BLaER1 (cell line): ENCODE results near the gene WTIP.

Source experiments
- H3K27ac ChIP-seq: shearing (Covaris generic); formaldehyde crosslinking; 2 replicates; pipeline ENCODE4 v1.8.1; 2022
- H3K27me3 ChIP-seq: shearing (Covaris generic); formaldehyde crosslinking; 2 replicates; pipeline ENCODE4 v1.8.1; 2022
- H3K36me3 ChIP-seq: shearing (Covaris generic); formaldehyde crosslinking; 2 replicates; pipeline ENCODE4 v1.8.1; 2022
- H3K4me1 ChIP-seq: shearing (Covaris generic); formaldehyde crosslinking; 2 replicates; pipeline ENCODE4 v1.8.1; 2022
- H3K4me2 ChIP-seq: shearing (Covaris generic); formaldehyde crosslinking; 2 replicates; pipeline ENCODE4 v1.8.1; 2022
- H3K4me3 ChIP-seq: shearing (Covaris generic); formaldehyde crosslinking; 2 replicates; pipeline ENCODE4 v1.8.1; 2022
- H3K9ac ChIP-seq: shearing (Covaris generic); formaldehyde crosslinking; 2 replicates; pipeline ENCODE4 v1.8.1; 2022
- H3K9me3 ChIP-seq: shearing (Covaris generic); formaldehyde crosslinking; 2 replicates; pipeline ENCODE4 v1.8.1; 2022
- H4K20me1 ChIP-seq: shearing (Covaris generic); formaldehyde crosslinking; 2 replicates; pipeline ENCODE4 v1.8.1; 2022
- Cebpa-rat ChIP-seq: shearing (Covaris generic); IDR thresholded peaks from 2 replicates; pipeline ENCODE4 v1.8.1; 2022

WTIP gene

DNA sequence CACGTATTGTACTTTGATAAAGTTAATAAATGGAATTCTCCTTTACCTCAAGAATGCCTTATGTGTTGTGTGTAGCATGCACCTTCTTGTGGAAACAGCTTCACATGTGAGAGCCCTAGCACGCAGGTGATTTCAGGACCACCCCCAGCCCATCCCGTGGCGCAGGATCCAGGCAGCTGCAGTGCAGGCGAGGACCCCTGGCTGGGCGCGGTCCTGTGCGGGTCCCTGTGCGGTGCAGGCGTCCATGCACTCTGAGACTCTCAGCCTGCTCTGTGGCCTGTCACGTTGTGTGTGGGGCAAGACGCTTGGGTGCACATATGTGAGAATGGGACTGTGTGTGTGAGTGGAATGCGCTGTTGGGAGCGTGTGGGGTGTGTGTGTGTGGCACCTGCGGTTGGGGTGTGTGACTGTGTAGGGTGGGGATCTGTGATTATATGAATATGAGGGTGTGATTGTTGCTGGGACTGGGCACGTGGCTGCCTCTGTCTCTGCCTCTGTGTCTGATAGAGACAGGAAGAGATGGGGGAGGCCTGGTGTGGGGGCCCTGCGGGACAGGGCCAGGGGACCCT is 30.8 kb downstream of the WTIP start:
- H3K9me3 ChIP-seq: peaks cover 16% of the 10 kb centered on the region
- no peak overlapping the region for H3K4me3 ChIP-seq
- no peaks in the 10 kb centered on the region for H3K36me3 ChIP-seq
- no peaks in the 10 kb centered on the region for H3K27me3 ChIP-seq
- H3K4me1 ChIP-seq: no peaks in the 10 kb centered on the region
- no peaks in the 10 kb centered on the region for H4K20me1 ChIP-seq
- H3K4me2 ChIP-seq: no peak overlapping the region
- no peak overlapping the region for H3K27ac ChIP-seq
- H3K9ac ChIP-seq: no peak overlapping the region
- no peak for TF ChIP-seq Cebpa-rat

DNA sequence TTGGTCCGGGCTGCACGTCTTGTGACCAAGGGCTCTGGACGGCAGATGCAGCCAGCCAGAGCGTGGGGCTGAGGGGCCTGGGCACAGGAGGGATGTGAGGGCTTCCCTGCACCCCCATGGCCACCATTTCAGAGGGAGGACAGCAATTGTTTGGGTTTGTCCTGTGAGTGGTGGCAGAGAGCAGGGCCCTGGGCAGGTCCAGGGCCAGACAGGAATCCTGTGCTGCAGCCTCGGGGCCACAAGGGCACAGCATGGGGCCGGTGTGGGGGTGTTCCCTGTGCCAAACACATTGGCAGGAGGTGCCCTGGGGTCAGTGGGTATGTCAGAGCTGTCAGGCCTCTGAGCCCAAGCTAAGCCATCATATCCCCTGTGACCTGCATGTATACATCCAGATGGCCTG is 32.2 kb downstream of the WTIP start:
- Histone ChIP-seq H3K36me3 (no peaks in the 10 kb centered on the region), H3K27me3 (no peaks in the 10 kb centered on the region), H3K9ac (no peak overlapping the region), H3K27ac (no peak overlapping the region), H4K20me1 (no peaks in the 10 kb centered on the region), H3K9me3 (peaks cover 16% of the 10 kb centered on the region), H3K4me1 (no peaks in the 10 kb centered on the region), H3K4me2 (no peak overlapping the region), H3K4me3 (no peak overlapping the region)
- TF ChIP-seq Cebpa-rat: no peak

DNA sequence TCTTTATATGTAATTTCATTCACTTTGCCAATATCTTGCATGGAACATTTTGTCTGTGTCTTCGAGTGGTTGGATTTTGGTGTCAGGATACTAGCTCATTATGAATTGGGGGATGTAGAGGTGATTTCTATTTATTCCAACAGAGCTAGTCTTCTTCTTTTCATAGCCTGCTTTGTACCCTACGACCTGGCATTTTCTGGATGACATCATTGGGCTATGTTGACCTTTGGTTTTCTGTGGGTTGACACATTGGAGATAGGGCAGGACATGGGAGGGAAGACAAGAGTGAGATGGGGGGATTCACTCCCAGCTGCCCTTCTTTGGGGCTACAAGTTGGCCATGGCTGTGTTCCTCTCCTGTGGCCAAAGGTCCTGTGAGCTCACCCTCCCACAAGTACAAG is 38.0 kb downstream of the WTIP start:
- Histone ChIP-seq H3K4me3 (no peak overlapping the region), H3K27ac (no peak overlapping the region), H3K9ac (no peak overlapping the region), H3K4me1 (no peaks in the 10 kb centered on the region), H4K20me1 (no peaks in the 10 kb centered on the region), H3K27me3 (no peaks in the 10 kb centered on the region), H3K9me3 (no peaks in the 10 kb centered on the region), H3K36me3 (no peaks in the 10 kb centered on the region), H3K4me2 (no peak overlapping the region)
- TF ChIP-seq Cebpa-rat: no peak

DNA sequence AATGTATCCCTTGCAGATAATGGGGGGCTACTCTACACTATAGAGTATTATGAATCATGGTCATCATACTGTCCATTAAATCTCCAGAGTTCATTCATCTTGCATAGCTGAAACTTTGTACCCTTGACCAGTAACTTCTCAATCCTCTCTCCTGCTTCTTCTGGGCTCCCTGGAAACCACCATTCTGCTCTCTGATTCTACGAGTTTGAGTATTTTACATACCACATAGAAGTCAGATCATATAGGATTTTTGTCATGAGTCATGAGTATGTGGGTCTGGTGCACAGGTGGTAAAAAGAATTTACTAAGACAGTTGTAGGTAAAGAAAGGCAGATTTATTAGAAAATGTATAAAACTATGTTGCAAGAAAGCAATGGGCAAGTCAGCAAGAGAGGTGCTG is 41.9 kb downstream of the WTIP start:
- Histone ChIP-seq H3K27ac (no peak overlapping the region), H3K9ac (no peak overlapping the region), H3K9me3 (no peaks in the 10 kb centered on the region), H3K4me3 (no peak overlapping the region), H3K27me3 (no peaks in the 10 kb centered on the region), H3K36me3 (no peaks in the 10 kb centered on the region), H3K4me2 (no peak overlapping the region), H3K4me1 (no peaks in the 10 kb centered on the region), H4K20me1 (no peaks in the 10 kb centered on the region)
- TF ChIP-seq Cebpa-rat: no peak

DNA sequence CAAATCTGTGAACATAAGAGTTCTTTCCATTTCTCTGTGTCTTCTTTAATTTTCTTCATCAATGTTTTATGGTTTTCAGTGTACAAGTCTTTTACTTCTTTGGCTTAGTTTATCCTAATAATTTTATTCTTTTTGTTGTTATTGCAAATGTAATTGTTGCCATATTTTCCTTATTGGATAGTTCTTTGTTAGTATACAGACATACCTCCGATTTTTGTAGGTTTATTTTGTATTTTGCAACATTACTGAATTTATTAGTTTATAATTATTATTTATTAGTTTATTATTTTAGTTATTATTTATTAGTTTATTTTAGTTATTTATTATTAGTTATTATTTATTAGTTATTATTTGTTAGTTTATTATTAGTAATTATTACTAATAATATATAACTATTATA is 43.4 kb downstream of the WTIP start:
- H3K4me1 ChIP-seq: no peaks in the 10 kb centered on the region
- no peak for TF ChIP-seq Cebpa-rat
- no peak overlapping the region for H3K9ac ChIP-seq
- H3K36me3 ChIP-seq: no peaks in the 10 kb centered on the region
- no peaks in the 10 kb centered on the region for H3K9me3 ChIP-seq
- no peaks in the 10 kb centered on the region for H4K20me1 ChIP-seq
- H3K4me2 ChIP-seq: no peak overlapping the region
- no peak overlapping the region for H3K4me3 ChIP-seq
- no peak overlapping the region for H3K27ac ChIP-seq
- H3K27me3 ChIP-seq: no peaks in the 10 kb centered on the region

DNA sequence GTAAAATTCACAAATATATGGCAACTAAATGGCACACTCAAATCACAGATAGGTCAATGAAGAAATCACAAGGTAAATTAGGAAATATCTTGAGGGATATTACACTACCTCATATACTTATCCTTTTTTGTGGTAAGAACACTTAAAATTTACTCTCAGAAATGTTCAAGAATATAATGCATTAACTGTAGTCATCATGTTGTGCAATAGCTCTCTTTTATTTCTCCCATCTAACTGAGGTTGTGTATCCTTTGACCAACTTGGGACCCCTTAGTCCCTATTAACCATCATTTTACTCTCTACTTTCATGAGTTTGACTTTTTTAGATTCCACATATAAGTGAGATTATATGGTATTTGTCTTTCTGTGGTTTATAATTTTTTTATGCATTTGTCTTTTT is 52.6 kb downstream of the WTIP start:
- Histone ChIP-seq H3K27me3 (no peaks in the 10 kb centered on the region), H3K4me1 (no peaks in the 10 kb centered on the region), H4K20me1 (no peaks in the 10 kb centered on the region), H3K4me3 (no peak overlapping the region), H3K27ac (no peak overlapping the region), H3K36me3 (no peaks in the 10 kb centered on the region), H3K9ac (no peak overlapping the region), H3K9me3 (no peaks in the 10 kb centered on the region), H3K4me2 (no peak overlapping the region)
- TF ChIP-seq Cebpa-rat: no peak

DNA sequence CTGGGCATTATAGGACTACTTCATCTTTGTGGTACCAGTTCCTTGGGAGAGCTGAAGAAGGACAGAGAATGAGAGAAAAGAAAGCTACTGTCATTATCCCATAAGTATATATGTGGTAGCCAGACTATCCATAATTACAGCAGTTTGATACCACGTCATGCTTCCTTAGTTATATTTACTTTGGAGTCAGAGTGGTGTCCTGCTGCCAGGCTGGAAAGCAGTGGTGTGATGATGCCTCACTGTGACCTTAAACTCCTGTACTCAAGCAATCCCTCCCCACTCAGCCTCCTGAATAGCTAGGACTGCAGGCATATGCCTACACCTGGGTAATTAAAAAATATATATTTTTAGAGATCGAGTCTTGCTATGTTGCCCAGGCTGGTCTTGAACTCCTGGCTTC is 57.8 kb downstream of the WTIP start:
- no peaks in the 10 kb centered on the region for H3K27me3 ChIP-seq
- no peak for TF ChIP-seq Cebpa-rat
- H3K4me3 ChIP-seq: no peak overlapping the region
- H3K9ac ChIP-seq: no peak overlapping the region
- peaks cover 30% of the 10 kb centered on the region for H3K9me3 ChIP-seq
- no peak overlapping the region for H3K4me2 ChIP-seq
- no peaks in the 10 kb centered on the region for H3K36me3 ChIP-seq
- H4K20me1 ChIP-seq: no peaks in the 10 kb centered on the region
- no peaks in the 10 kb centered on the region for H3K4me1 ChIP-seq
- no peak overlapping the region for H3K27ac ChIP-seq

DNA sequence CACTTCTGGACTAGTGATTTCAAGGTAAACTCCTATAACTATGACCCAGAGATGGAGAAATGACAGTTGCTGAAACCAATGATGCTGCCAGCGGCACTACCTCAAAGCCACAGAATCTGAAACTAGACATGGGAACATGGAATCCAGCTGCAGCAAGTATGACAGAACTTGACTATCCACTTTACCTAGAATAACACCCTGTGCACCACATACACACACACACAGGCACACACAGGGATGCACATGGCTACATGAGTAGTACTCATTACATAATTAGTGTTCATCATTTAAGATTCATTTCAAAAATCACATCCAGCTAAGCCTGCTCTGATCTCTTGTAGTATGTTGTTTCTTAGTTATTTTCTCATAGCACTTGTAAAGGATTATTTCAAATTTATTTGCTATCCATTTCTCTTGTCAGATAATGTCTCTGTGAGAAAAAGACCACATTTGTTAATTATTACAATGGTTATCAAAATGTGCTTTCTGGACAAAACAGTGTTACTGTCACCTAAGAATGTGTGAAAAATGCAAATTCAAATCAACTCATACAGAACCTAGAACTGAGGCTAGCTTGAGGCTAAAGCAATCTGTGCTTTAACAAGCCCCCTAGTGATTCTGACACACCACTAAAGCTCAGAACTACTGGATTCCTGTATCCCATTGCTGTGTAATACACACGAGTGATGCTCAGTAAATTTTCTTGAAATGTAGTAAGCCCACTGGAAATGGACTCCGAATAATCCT is 59.4 kb downstream of the WTIP start:
- H3K36me3 ChIP-seq: no peaks in the 10 kb centered on the region
- no peak overlapping the region for H3K27ac ChIP-seq
- H3K27me3 ChIP-seq: no peaks in the 10 kb centered on the region
- H3K9me3 ChIP-seq: peaks cover 30% of the 10 kb centered on the region
- TF ChIP-seq Cebpa-rat: no peak
- H3K4me1 ChIP-seq: no peaks in the 10 kb centered on the region
- no peaks in the 10 kb centered on the region for H4K20me1 ChIP-seq
- no peak overlapping the region for H3K4me2 ChIP-seq
- no peak overlapping the region for H3K9ac ChIP-seq
- no peak overlapping the region for H3K4me3 ChIP-seq

DNA sequence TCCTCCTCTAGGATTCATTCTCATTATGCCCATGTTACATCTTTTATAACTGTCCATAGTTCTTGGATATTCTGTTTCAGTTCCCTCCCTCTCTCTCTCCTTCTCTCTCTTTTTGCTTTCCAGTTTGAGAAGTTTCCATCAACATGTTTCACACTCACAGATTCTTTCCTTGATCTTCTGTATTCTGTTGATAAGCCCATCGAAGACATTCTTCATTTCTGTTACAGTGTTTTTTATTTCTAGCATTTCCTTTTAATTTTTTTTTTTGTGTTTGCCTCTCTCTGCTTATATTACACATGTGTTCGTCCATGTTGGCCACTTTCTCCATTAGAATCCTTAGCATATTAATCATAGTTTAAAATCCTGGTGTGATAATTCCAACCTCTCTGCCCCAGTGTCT is 68.3 kb downstream of the WTIP start:
- H3K4me2 ChIP-seq: no peak overlapping the region
- H3K27ac ChIP-seq: no peak overlapping the region
- H4K20me1 ChIP-seq: no peaks in the 10 kb centered on the region
- H3K27me3 ChIP-seq: no peaks in the 10 kb centered on the region
- peaks cover 35% of the 10 kb centered on the region for H3K9me3 ChIP-seq
- no peak overlapping the region for H3K4me3 ChIP-seq
- H3K4me1 ChIP-seq: no peaks in the 10 kb centered on the region
- no peak for TF ChIP-seq Cebpa-rat
- H3K36me3 ChIP-seq: no peaks in the 10 kb centered on the region
- H3K9ac ChIP-seq: no peak overlapping the region

DNA sequence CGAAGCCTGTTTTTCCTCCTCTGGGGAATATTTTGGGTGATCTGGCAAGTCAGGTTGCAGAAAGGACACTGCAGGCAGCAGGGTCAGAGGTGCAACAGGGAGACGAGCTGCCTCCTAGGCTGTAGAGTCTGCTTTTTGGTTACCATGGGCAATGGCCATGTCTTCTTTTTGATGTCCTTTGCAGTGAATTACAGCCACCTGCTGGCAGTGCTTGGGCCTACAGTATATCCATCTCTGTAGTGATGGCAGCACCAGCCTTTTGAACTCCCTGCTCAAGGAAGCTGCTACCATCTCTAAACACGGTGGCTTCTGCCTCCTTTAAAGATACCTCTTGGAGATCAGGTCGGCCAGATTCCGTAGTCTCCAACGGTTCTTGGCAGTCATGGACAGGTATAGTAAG is 73.9 kb downstream of the WTIP start:
- Histone ChIP-seq H3K27ac (no peak overlapping the region), H3K4me1 (no peaks in the 10 kb centered on the region), H3K36me3 (no peaks in the 10 kb centered on the region), H3K4me2 (no peak overlapping the region), H3K27me3 (no peaks in the 10 kb centered on the region), H3K9me3 (peaks cover 10% of the 10 kb centered on the region), H3K9ac (no peak overlapping the region), H3K4me3 (no peak overlapping the region), H4K20me1 (no peaks in the 10 kb centered on the region)
- no peak for TF ChIP-seq Cebpa-rat
